Measurements from ENCODE around the gene MAN2B1. TPM values are rescaled to one million over a fixed set of nuclear protein-coding genes. Genes with fewer than 3 reads are reported as not detected.
"Not testable (repeated sequence)": the region's sequence is repeated elsewhere in the genome, so short reads cannot be mapped to it uniquely, and the experiment has no call there.

The MAN2B1 gene
- total RNA-seq, 1 experiment from 2014 or later: 93.5 TPM

- not testable (repeated sequence) for H3K4me1 Mint-ChIP-seq; DNase-seq; H3K4me3 Mint-ChIP-seq; H3K79me2 ChIP-seq (ENCODE audit: insufficient read depth, low read length); H3K4me1 ChIP-seq (ENCODE audit: insufficient read depth, low read length); H2BK15ac ChIP-seq (ENCODE audit: low read depth, low read length); H2BK12ac ChIP-seq (ENCODE audit: insufficient read length, low read depth, low read length); H4K5ac ChIP-seq (ENCODE audit: insufficient read length, low read depth, low read length); H4K20me1 ChIP-seq (ENCODE audit: control insufficient read depth, insufficient read depth, insufficient read length); H2AK5ac ChIP-seq (ENCODE audit: insufficient read length, low read length); H3K4me2 ChIP-seq (ENCODE audit: insufficient read depth, insufficient read length, low read length); H3K9me3 Mint-ChIP-seq; H2BK120ac ChIP-seq (ENCODE audit: low read depth, low read length, poor library complexity, severe bottlenecking); H3K27ac Mint-ChIP-seq; H3K9me3 ChIP-seq (ENCODE audit: control insufficient read depth, low read depth, low read length); H3K23ac ChIP-seq (ENCODE audit: insufficient read length, low read depth, low read length); H3K79me1 ChIP-seq (ENCODE audit: insufficient read depth, low read depth, low read length, poor library complexity, severe bottlenecking); H3K18ac ChIP-seq (ENCODE audit: insufficient read length, low read depth, low read length); H3K4ac ChIP-seq (ENCODE audit: low read depth, low read length); H3K9ac ChIP-seq (ENCODE audit: extremely low read depth, insufficient read length, low read length); H4K91ac ChIP-seq (ENCODE audit: insufficient read length, low read depth, low read length); H3K27me3 ChIP-seq (ENCODE audit: insufficient read depth, low read length); H3K14ac ChIP-seq (ENCODE audit: insufficient read depth, low read length); H2BK5ac ChIP-seq (ENCODE audit: insufficient read length, low read length); H2BK20ac ChIP-seq (ENCODE audit: low read depth, low read length, poor library complexity, severe bottlenecking); H3K27ac ChIP-seq (ENCODE audit: insufficient read length, low read depth, low read length); H4K8ac ChIP-seq (replicated peaks; ENCODE audit: insufficient read length, low read depth, low read length); H3K56ac ChIP-seq (ENCODE audit: insufficient read length, low read depth, low read length); H2AFZ ChIP-seq (ENCODE audit: low read length); H3K27me3 Mint-ChIP-seq (ENCODE audit: low read depth); H3T11ph ChIP-seq (ENCODE audit: low read length); H3K23me2 ChIP-seq (ENCODE audit: insufficient read length, low read depth, low read length, poor library complexity, severe bottlenecking)
- TF ChIP-seq, protein P1, sequence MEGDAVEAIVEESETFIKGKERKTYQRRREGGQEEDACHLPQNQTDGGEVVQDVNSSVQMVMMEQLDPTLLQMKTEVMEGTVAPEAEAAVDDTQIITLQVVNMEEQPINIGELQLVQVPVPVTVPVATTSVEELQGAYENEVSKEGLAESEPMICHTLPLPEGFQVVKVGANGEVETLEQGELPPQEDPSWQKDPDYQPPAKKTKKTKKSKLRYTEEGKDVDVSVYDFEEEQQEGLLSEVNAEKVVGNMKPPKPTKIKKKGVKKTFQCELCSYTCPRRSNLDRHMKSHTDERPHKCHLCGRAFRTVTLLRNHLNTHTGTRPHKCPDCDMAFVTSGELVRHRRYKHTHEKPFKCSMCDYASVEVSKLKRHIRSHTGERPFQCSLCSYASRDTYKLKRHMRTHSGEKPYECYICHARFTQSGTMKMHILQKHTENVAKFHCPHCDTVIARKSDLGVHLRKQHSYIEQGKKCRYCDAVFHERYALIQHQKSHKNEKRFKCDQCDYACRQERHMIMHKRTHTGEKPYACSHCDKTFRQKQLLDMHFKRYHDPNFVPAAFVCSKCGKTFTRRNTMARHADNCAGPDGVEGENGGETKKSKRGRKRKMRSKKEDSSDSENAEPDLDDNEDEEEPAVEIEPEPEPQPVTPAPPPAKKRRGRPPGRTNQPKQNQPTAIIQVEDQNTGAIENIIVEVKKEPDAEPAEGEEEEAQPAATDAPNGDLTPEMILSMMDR (conservative IDR thresholded peaks at IDR 0.05): peak; percentile 56
- peaks cover 52 to 86% (median 84%) of the 10 kb centered on the region in 3 experiments; a peak in 6 of 7 replicates for H3K36me3 Mint-ChIP-seq (ENCODE audit: insufficient read depth in 1 of 3, low read depth in 3 of 3)
- no CpG with 5 or more reads among the region's 14 CpGs for WGBS (ENCODE audit: extremely low coverage, insufficient read length, low lambda C conversion rate)
Observed at GRCh38 chr19:12712077-12712476, 45.5 kb upstream of the MAN2B1 start.

Measured in H9 (cell line).